Lung microvascular endothelial cell (primary cell): Measurements from ENCODE around the gene UNCX. TPM values are rescaled to one million over a fixed set of nuclear protein-coding genes. Genes with fewer than 3 reads are reported as not detected.

Experiments
- DNase-seq, 2 donors: peaks; one replicate each; pipeline versions ENCODE4 v3.0.0 to v3.0.0-alpha.2; 2010; ENCODE audit warnings: low read depth in 2 of 2
- total RNA-seq: library from RNA; depleted of rRNA; stranded (reverse); fragments of >200 nt; gene quantifications from 2 replicates; pipeline ENCODE4 v1.2.1, GENCODE V29; 2014

UNCX gene
- total RNA-seq, 1 donor from 2014 or later: not detected

- DNase-seq: no peak
Measured at GRCh38 chr7:1231214-1232102, 1.2 kb upstream of the UNCX start.

DNA sequence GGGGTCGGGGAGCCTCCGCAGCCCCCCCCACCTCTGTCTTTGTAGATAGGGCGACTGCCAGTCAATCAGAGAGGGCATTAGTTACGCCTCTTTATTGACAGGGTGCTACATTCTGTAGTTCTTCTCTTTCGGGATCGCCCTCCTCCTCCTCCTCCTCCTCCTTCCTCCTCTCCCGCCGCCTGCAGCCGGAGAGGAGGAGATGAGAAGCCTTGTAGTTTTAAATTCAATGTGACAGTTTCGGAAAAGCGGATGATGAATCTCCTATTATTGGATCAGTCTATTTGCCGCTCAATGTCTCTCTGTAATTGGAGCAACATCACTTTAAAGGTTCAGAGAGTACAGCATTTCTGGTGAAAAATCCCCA is 587 bp upstream of the UNCX start:
- DNase-seq: no peak

DNA sequence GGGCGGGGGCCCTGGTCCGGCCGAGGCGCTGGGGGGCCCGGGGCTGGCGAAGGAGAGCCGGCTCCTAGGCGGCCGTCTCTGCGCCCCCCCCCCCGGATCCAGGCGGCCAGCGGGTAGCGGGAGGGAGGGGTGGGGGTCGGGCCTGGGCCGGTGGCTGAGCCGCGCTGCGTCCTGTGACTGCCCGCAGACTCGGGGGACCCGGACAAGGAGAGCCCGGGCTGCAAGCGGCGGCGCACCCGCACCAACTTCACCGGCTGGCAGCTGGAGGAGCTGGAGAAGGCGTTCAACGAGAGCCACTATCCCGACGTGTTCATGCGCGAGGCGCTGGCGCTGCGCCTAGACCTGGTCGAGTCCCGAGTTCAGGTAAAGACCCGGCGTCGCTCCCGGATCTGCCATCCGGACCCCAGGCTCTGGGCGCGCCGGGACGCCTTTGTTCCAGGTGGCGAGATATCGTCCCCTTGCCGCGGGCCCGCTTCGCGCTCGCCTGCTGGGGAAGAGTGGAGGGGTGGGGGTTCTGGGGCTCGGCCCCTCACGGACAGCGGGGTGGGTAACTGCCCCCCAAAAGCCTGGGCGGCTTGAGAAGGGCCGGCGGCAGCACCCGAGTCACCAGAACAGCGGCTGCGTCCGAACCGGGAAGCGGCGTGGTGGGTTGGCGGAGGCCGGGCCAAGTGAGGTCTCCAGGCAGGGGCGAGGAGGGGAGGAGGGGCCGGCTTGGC is 819 bp downstream of the UNCX start:
- no peak for DNase-seq

DNA sequence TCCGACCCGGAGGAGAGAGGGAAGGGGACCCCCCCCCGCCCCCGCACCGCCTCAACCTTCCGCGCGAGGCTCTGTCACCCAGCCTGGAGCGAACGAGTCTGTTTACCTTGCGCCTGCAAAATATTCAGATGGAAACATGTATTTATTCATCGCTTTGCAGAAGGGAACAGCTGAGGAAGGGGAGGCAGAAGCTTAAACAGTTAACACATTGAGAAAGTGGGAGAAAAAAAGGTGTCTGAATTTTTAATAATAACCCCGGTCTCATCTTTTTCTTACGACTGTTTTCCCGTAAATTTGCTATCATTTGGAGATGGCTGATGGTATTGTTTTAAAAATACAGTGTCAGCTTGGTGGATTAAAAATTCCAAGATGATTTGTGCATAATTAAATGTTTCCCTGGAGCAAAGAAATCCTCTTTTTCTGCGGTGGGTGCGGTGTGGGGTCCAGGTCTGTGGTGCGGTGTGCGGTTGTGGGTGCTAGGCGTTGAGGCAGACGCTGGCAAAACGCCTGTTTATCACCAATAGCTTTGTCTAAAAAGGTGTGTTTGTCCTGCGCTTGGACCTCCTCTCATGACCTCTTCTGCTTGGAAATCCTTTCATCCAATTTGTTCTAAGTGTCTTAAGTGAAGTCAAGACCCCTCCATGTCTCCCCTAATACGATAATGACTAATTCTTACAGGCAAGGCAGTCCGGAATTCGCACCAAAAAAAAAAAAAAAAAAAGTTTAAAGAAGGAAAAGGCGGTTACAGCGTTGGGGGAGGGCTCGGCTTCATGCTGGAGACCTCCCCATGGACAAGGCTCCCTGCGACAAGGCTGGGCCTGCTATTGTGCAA is 1.6 kb downstream of the UNCX start:
- no peak for DNase-seq

- no peak for DNase-seq
Measured at GRCh38 chr7:1234881-1235500, 2.3 kb downstream of the UNCX start.

GRCh38 chr7:1235501-1236131 is 2.9 kb downstream of the UNCX start:
- DNase-seq: no peak

DNA sequence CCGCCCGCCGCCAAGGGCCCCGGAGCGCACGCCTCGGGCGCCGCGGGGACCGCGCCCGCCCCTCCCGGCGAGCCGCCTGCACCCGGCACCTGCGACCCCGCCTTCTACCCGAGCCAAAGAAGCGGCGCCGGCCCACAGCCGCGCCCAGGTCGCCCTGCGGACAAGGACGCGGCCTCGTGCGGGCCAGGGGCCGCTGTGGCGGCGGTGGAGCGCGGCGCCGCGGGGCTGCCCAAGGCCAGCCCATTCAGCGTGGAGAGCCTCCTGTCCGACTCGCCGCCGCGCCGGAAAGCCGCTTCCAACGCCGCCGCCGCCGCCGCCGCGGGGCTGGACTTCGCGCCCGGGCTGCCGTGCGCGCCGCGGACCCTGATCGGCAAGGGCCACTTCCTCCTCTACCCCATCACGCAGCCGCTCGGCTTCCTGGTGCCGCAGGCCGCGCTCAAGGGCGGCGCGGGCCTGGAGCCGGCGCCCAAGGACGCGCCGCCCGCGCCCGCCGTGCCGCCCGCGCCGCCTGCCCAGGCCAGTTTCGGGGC is 3.5 kb downstream of the UNCX start:
- no peak for DNase-seq

- DNase-seq: no peak
Measured at GRCh38 chr7:1236831-1237701, 4.4 kb downstream of the UNCX start.

DNA sequence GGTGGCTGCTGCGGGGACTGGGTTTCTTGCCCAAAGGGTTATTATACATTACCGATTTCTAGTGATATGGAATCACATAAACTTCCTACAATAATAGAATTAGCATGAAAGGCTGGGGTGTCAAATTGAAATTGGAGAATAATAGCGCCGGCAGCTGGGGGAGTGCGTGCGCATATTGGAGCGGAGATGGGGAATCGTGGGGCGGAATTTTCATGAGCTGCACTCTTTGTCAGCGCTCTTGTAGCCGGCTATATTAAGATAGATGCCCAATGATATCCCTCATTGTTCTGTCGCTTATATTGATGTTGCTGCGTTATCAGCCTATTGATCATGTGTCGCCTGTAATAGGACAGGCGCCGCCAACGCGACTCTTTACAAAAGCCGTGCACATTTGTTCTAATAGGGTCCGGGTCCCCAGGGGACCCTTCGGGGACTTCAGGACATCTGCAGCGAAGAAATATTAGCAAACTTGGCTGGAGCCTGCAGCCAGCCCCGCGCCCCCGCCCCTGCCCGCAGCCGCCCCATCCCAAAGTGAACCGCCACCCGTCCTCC is 5.1 kb downstream of the UNCX start:
- DNase-seq: no peak

DNA sequence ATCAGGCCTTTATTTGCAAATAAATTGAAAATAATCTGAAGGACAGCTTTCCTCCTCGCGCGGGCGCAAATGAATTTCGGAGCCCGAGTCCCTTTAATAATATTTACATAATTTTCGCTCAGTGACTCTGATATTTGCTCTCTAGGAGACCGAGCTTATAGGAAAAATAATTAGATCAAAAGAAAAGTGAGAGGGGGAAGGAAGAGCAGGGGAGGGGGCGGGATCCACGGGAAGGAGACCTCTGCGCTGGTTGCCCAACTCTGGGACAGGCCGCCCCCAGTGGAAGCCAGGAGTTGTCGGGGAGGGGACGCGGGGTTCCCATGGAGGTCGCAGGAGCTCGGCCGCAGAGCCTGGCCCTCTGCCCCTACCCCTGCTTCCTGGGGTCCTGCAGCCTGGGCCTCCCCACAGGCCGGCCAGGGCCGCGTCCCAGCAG is 5.8 kb downstream of the UNCX start:
- no peak for DNase-seq

- DNase-seq: no peak
Measured at GRCh38 chr7:1238931-1239802, 6.5 kb downstream of the UNCX start.

GRCh38 chr7:1239803-1240516 is 7.3 kb downstream of the UNCX start:
- DNase-seq: no peak

DNA sequence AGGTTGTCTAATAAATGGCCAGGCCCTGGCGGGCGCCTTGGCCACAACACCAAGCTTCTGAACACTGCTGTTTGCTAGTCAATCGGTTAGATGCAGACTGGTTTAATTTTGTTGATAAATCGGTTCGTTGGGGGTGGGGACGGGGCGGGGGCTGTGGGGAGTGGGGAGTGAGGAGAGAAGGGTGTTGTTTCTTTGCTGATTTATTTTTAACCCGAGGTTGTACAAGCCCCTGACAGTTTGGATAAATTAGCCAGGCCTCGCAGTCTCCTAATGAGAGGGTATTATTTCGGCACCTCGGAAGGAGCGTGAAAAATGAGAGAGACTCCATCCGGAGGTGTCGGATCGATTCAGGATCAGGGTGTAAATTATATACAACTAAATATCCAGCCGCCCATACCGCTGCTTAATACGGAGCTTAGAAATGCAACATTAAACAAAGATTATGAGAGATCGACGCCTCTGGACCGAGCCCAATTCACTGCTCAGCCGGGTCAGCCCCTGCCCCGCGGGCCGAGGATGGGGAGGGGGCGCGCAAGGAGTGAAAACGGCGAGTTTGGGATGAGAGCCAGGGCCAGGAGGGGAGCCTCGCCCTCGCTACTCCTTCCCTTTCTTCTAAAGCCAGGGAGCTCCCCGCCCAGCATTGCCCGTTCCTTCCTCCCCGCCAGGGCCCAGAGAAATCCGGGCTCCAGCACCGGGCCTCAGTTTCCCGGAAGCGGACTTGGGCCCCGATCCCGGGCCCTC is 8.0 kb downstream of the UNCX start:
- DNase-seq: no peak

DNA sequence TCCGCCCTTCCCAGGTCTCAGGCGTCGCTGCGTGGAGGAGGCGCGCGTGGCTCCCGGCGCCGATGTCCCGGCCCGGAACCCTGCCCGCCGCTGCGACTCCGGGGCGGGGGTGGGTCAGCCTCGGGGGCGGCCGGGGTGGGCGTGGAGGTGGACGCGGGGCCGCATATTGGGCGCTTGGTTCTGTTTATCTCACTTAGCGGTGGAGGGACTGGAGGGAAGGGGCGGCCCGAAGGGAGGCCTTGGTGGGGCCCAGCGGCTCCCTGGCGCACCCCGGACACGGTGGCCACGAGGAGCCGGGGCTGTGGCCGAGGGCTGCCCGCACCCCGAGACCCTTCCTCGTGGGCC is 8.6 kb downstream of the UNCX start:
- DNase-seq: no peak

DNA sequence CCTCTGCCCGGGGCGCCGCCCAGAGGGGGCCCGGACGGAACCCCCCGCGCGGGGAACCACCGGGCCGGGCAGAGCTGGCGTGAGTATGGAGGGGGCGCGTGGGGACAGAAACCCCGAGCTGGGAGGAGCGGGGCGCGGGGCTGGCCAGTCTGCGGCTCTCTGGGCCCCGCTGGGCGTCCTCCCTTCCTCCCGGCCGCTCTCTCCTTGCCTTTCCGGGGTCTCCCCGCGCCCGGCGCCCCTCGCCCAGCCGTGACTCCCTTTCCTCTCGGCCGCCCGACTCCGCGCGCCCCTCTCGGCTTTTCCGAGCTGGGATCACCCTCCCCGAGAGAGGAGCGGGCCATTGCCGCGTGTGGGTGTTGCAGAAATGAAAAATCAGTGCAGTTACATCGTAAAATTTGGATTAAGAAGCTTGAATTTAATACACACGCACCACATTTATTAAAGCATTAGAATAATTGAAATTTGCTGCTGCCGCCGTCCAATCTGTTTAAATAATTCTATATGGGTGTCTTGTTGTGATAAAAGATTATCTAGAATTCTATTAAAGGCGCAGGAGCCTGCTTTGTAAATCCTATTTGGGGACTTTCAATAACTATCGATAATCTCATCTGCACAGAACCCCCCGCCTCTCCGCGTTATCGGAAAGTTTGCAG is 9.1 kb downstream of the UNCX start:
- no peak for DNase-seq

DNA sequence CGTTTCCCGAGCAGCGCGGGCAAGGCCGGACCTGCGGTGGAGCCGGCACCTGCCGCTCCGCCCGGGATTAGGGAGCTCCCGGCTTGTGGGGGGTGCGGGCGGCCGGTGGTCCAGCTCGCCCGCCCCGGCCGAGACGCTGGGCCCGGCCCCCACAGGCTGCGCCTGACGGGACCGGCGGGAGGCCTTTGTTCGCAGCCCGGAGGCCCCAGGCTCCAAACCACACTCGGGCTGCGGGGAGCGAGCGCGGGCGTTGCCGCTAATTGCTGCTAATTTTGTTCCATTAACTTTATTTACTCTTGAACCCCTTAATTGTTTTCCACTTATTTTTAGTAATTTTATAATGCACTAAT is 9.6 kb downstream of the UNCX start:
- no peak for DNase-seq
